B cell (primary cell): ENCODE results near the gene MAP1B. TPM values are rescaled to one million over a fixed set of nuclear protein-coding genes. Genes with fewer than 3 reads are reported as not detected.

Experiments used
- ATAC-seq: fragments of 200-7000 bp; cut with Tn5 transposase; one replicate; pipeline ENCODE4 v1.10.0; 2021; ENCODE audit warnings: low read depth, mild to moderate bottlenecking, moderate number of reproducible peaks, moderate library complexity
- CTCF ChIA-PET: fragments of 350-600 bp; sonication (Branson Sonifier 250); formaldehyde crosslinking; loops from one replicate; lab custom pipeline; 2021; ENCODE audit warnings: antibody characterized with exemption, inconsistent platforms; lab: Charles Lee
- POLR2A ChIA-PET: fragments of 350-600 bp; sonication (Branson Sonifier 250); formaldehyde crosslinking; loops from one replicate; lab custom pipeline; 2021; ENCODE audit warnings: antibody characterized with exemption; lab: Charles Lee
- DNase-seq: peaks from one replicate; pipeline ENCODE4 v3.0.0; 2013
- H2AFZ ChIP-seq: 2 replicates; pipeline ENCODE4 v1.6.1; 2012; ENCODE audit warnings: mild to moderate bottlenecking, low read depth, low read length; ENCODE audit not compliant: insufficient read depth, poor library complexity, severe bottlenecking
- H3K27ac ChIP-seq, 2 donors: 1 replicate in 1 of 2; 2 replicates in 1 of 2; pipeline ENCODE4 v1.5.1; 2012 to 2013; ENCODE audit warnings: low read length in 2 of 2, mild to moderate bottlenecking in 2 of 2, moderate library complexity in 1 of 2
- H3K27me3 ChIP-seq, 4 experiments: fragments of 200-600 bp in 1 of 4; sonication (generic) in 1 of 4; replicated peaks in 1 of 4; 1 replicate in 2 of 4; 2 replicates in 2 of 4; pipeline versions ENCODE4 v1.6.1 to v1.7.0; 2013 to 2016; ENCODE audit warnings: low read length in 3 of 4, mild to moderate bottlenecking in 2 of 4, mixed read lengths in 1 of 4, moderate library complexity in 1 of 4; ENCODE audit not compliant: insufficient read depth in 4 of 4, control insufficient read depth in 3 of 4; ENCODE audit errors: control extremely low read depth in 1 of 4
- H3K36me3 ChIP-seq, 2 experiments: replicated peaks in 1 of 2; 1 replicate in 1 of 2; 2 replicates in 1 of 2; pipeline versions ENCODE4 v1.6.1 to v1.7.1; 2013; ENCODE audit warnings: low read length in 1 of 2; ENCODE audit not compliant: insufficient read depth in 2 of 2, control insufficient read depth in 1 of 2; ENCODE audit errors: control extremely low read depth in 1 of 2, extremely low read depth in 1 of 2
- H3K4me1 ChIP-seq, 2 donors: fragments of 200-600 bp in 1 of 2; sonication (generic) in 1 of 2; 1 replicate in 1 of 2; 2 replicates in 1 of 2; pipeline versions ENCODE4 v1.5.1 to v1.6.1; 2013 to 2017; ENCODE audit warnings: low read length in 2 of 2; ENCODE audit not compliant: control insufficient read depth in 2 of 2, insufficient read depth in 2 of 2
- H3K4me2 ChIP-seq: replicated peaks from 2 replicates; pipeline ENCODE3; 2012; ENCODE audit warnings: mild to moderate bottlenecking, low read depth, low read length; ENCODE audit not compliant: poor library complexity, severe bottlenecking
- H3K4me3 ChIP-seq, 5 experiments: fragments of 200-600 bp in 1 of 5; sonication (generic) in 1 of 5; 1 replicate in 3 of 5; 2 replicates in 2 of 5; pipeline versions ENCODE4 v1.5.1 to v1.7.0; 2011 to 2016; ENCODE audit warnings: low read length in 4 of 5, mild to moderate bottlenecking in 4 of 5, low read depth in 2 of 5, control low read depth in 1 of 5, moderate library complexity in 1 of 5; ENCODE audit not compliant: insufficient read depth in 1 of 5; ENCODE audit errors: control extremely low read depth in 1 of 5, extremely low read depth in 1 of 5
- H3K79me2 ChIP-seq: fragments of 200-600 bp; sonication (generic); one replicate; pipeline ENCODE4 v1.6.0; 2016; ENCODE audit warnings: low read length; ENCODE audit not compliant: control insufficient read depth, insufficient read depth
- H3K9ac ChIP-seq: fragments of 200-600 bp; sonication (generic); 2 replicates; pipeline ENCODE4 v1.6.1; 2017; ENCODE audit warnings: mild to moderate bottlenecking, low read length, moderate library complexity
- H3K9me3 ChIP-seq, 3 donors: one replicate each; pipeline versions ENCODE4 v1.6.1 to v1.7.1; 2013; ENCODE audit warnings: low read length in 2 of 3; ENCODE audit not compliant: control insufficient read depth in 2 of 3, insufficient read depth in 1 of 3; ENCODE audit errors: control extremely low read depth in 1 of 3
- H4K20me1 ChIP-seq: 2 replicates; pipeline ENCODE4 v1.6.0; 2012; ENCODE audit warnings: mild to moderate bottlenecking, low read length; ENCODE audit not compliant: insufficient read depth, control insufficient read depth, poor library complexity, severe bottlenecking
- H3K27ac Mint-ChIP-seq: one replicate; pipeline ENCODE4 v1.8.0; 2021; ENCODE audit warnings: mixed read lengths
- H3K27me3 Mint-ChIP-seq: one replicate; pipeline ENCODE4 v1.8.0; 2021; ENCODE audit warnings: mixed read lengths
- H3K4me1 Mint-ChIP-seq: one replicate; pipeline ENCODE4 v1.8.0; 2021; ENCODE audit warnings: mixed read lengths
- H3K4me3 Mint-ChIP-seq: one replicate; pipeline ENCODE4 v1.8.0; 2021; ENCODE audit warnings: mixed read lengths
- H3K9me3 Mint-ChIP-seq: one replicate; pipeline ENCODE4 v1.8.0; 2022; ENCODE audit warnings: mixed read lengths; ENCODE audit not compliant: insufficient read depth
- CTCF ChIP-seq: fragments of 200-600 bp; IDR thresholded peaks from one replicate; pipeline ENCODE4 v1.8.0; 2022; ENCODE audit warnings: antibody characterized with exemption, mild to moderate bottlenecking
- EZH2 ChIP-seq: IDR thresholded peaks from 2 replicates; pipeline ENCODE4 v1.6.1; 2012; ENCODE audit warnings: borderline replicate concordance, low read depth, mild to moderate bottlenecking, moderate library complexity, low read length; ENCODE audit not compliant: insufficient read depth, poor library complexity, severe bottlenecking
- WGBS: methylation state at CpG from one replicate; pipeline ENCODE4 v1.1.5; 2013; ENCODE audit warnings: missing lambda C conversion rate; ENCODE audit not compliant: insufficient coverage; 5-methylcytosine and 5-hydroxymethylcytosine counted together
- intact Hi-C: fragments of 100-400 bp; cut with micrococcal nuclease; formaldehyde crosslinking; loops from one replicate; pipeline ENCODE4 v1.10.0; 2022
- polyA plus RNA-seq: library from polyadenylated mRNA; depleted of rRNA; stranded (reverse); fragments of >200 nt; gene quantifications from 2 replicates; pipeline ENCODE4 v1.2.3, GENCODE V29; 2012
- total RNA-seq, 2 donors: library from RNA; stranded (reverse); fragments of 120-200 nt in 1 of 2; gene quantifications; 1 replicate in 1 of 2; 2 replicates in 1 of 2; pipeline versions ENCODE4 v1.2.3 to v1.2.4, GENCODE V29; 2013 to 2022

Gene MAP1B
- total and polyA plus RNA-seq, 2 donors (not counting 1 experiment from before 2014, with no cell fraction given): 0.15 TPM; not detected in 1

GRCh38 chr5:72166070-72166979 is 59.0 kb downstream of the MAP1B start:
- H3K36me3 ChIP-seq: no peaks in the 10 kb centered on the region
- no peak for TF ChIP-seq EZH2
- TF ChIP-seq CTCF: no peak
- CTCF ChIA-PET: interaction anchor here (0.7 kb wide), 1 partner anchor 529 kb away, joined by 3 read pairs; no protein-coding TSS in a partner anchor
- intact Hi-C loops: no loop called here
- no peak overlapping the region for H3K4me2 ChIP-seq
- peaks cover 0 to 3% (median 3%) of the 10 kb centered on the region in 4 experiments for H3K27me3 ChIP-seq
- no peaks in the 10 kb centered on the region for H3K79me2 ChIP-seq
- H4K20me1 ChIP-seq: no peaks in the 10 kb centered on the region
- H3K4me1 ChIP-seq: no peaks in the 10 kb centered on the region
- H3K27ac ChIP-seq: no peak overlapping the region
- POLR2A ChIA-PET: no interaction called here
- H3K9me3 ChIP-seq: no peaks in the 10 kb centered on the region
- no peak for DNase-seq
- Mint-ChIP-seq H3K27ac (no peak overlapping the region), H3K9me3 (no peaks in the 10 kb centered on the region), H3K27me3 (peaks cover 41% of the 10 kb centered on the region), H3K4me1 (no peaks in the 10 kb centered on the region), H3K4me3 (no peak overlapping the region)
- H3K4me3 ChIP-seq: no peak overlapping the region
- no peak overlapping the region for H2AFZ ChIP-seq
- no peak overlapping the region for H3K9ac ChIP-seq
- ATAC-seq: no peak
- 70% methylated on average over 14 of the region's 15 CpGs for WGBS

- no peak overlapping the region for H3K27ac ChIP-seq
- TF ChIP-seq CTCF (no peak), EZH2 (no peak)
- H3K4me2 ChIP-seq: no peak overlapping the region
- no CpG with 5 or more reads among the region's 1 CpG for WGBS
- no peak for DNase-seq
- H3K4me3 ChIP-seq: no peak overlapping the region
- H3K9ac ChIP-seq: no peak overlapping the region
- no peaks in the 10 kb centered on the region for H4K20me1 ChIP-seq
- Mint-ChIP-seq H3K4me3 (no peak overlapping the region), H3K27me3 (peaks cover 41% of the 10 kb centered on the region), H3K27ac (no peak overlapping the region), H3K4me1 (peaks cover 4% of the 10 kb centered on the region), H3K9me3 (no peaks in the 10 kb centered on the region)
- H2AFZ ChIP-seq: no peak overlapping the region
- no peaks in the 10 kb centered on the region for H3K79me2 ChIP-seq
- POLR2A ChIA-PET: interaction anchor here (0.6 kb wide), 1 partner anchor 647 kb away, joined by 6 read pairs; no protein-coding TSS in a partner anchor
- ATAC-seq: no peak
- no peaks in the 10 kb centered on the region for H3K4me1 ChIP-seq
- intact Hi-C loops: no loop called here
- H3K9me3 ChIP-seq: no peaks in the 10 kb centered on the region
- peaks cover 0 to 3% (median 3%) of the 10 kb centered on the region in 4 experiments for H3K27me3 ChIP-seq
- CTCF ChIA-PET: no interaction called here
- no peaks in the 10 kb centered on the region for H3K36me3 ChIP-seq
These were observed 60.0 kb downstream of the MAP1B start for GRCh38 chr5:72167257-72167656.
